AG09309 (cell line): ENCODE results near the gene ANKRD33B.

Experiments used
- DNase-seq: peaks from one replicate; pipeline ENCODE4 v3.0.0-alpha.2; 2010; ENCODE audit warnings: low read depth
- H3K4me3 ChIP-seq: 2 replicates; pipeline ENCODE4 v1.5.1; 2011; ENCODE audit warnings: mild to moderate bottlenecking, low read depth, low read length, moderate library complexity; ENCODE audit not compliant: control insufficient read depth
- TF ChIP-seq, protein P1 (sequence below): IDR thresholded peaks from 2 replicates; pipeline ENCODE4 v1.5.1; 2011; ENCODE audit warnings: mild to moderate bottlenecking, low read depth, low read length, inconsistent platforms; ENCODE audit not compliant: insufficient read depth, control insufficient read depth; ENCODE audit errors: missing control alignments

Gene ANKRD33B

DNA sequence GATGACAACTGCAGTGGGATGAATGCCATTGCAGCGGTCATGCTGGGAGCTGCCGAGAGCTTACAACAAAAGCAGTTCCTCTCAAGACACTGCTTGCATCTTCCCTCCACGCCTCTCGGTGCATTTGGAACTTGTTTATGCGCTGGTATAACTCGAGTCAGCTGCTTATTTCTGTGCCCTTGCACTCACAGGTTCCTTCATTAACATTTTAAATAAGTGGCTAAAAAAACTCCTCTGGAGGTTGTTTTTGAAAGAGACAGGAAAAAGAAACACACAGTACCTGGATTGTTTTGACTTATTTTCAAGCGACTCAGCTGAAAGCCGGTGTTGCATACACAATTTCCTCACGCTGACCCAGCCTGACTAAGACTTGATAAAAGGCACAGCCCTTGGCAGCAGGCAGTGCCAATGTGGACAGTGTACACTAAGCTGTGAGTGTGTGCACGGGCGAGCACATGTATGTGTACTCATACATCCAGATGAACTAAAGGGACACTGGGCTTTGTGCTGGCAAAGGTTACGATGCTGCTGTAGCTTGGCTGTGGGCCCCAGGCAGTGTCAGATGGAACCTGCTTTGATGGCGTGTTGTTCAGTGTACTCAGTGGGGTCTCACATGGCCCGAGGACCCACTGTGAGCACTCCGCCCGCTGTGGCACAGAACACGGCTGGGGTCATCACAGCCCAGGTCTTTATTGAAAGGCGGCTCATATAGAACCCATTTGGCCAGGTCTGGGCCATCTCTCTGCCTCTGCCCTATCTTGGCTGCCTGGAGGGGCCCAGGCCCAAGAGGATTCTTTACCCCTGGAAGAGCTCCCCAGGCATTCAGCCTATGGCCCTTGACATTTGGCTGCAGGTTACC is 92.3 kb downstream of the ANKRD33B start:
- TF ChIP-seq, protein P1, sequence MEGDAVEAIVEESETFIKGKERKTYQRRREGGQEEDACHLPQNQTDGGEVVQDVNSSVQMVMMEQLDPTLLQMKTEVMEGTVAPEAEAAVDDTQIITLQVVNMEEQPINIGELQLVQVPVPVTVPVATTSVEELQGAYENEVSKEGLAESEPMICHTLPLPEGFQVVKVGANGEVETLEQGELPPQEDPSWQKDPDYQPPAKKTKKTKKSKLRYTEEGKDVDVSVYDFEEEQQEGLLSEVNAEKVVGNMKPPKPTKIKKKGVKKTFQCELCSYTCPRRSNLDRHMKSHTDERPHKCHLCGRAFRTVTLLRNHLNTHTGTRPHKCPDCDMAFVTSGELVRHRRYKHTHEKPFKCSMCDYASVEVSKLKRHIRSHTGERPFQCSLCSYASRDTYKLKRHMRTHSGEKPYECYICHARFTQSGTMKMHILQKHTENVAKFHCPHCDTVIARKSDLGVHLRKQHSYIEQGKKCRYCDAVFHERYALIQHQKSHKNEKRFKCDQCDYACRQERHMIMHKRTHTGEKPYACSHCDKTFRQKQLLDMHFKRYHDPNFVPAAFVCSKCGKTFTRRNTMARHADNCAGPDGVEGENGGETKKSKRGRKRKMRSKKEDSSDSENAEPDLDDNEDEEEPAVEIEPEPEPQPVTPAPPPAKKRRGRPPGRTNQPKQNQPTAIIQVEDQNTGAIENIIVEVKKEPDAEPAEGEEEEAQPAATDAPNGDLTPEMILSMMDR = no peak
- no peak for DNase-seq

DNA sequence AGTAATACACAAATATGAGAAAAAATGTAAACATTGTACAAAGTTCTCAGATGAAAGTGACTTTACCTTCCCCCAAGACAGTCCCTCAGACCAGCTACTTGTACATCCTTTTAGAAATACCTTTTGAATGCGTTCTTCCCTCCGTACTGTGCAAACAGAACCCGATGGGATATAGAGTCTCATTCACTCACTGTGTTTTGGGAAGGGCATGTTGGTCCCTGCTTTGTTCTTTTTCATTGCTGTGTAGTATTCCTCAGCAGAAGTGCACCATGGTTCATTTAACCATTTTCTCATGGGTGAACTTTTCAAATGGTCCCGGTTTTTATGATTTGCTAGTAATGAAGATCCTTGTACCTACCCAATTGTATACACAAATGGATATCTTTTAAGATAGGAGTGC is 94.4 kb downstream of the ANKRD33B start:
- DNase-seq = no peak
- H3K4me3 ChIP-seq = no peak overlapping the region
- TF ChIP-seq, protein P1 = no peak

More for the DNA sequence above, 92.3 kb downstream of the ANKRD33B start:
- H3K4me3 ChIP-seq = no peak overlapping the region

DNA sequence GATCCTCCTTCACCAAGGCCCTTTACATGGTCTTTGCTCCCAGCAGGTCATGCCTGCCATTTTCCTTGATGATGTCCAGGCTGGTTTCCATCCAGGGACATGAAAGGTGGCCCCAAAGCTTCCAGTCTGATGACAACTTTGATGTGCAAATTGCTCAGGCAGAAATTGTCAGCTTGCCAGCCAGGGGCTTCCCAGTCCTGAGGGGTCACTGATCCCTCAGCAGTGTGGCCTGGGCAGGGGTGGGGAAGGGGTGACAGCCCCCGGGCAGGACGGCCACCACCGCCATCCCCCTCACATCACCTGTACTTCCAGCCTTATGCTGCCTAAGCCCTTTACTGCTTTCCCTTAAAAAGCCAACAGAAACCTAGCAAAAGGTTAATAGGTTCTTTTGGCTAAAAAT is 96.3 kb downstream of the ANKRD33B start:
- DNase-seq = no peak
- no peak overlapping the region for H3K4me3 ChIP-seq
- TF ChIP-seq, protein P1 = no peak

DNA sequence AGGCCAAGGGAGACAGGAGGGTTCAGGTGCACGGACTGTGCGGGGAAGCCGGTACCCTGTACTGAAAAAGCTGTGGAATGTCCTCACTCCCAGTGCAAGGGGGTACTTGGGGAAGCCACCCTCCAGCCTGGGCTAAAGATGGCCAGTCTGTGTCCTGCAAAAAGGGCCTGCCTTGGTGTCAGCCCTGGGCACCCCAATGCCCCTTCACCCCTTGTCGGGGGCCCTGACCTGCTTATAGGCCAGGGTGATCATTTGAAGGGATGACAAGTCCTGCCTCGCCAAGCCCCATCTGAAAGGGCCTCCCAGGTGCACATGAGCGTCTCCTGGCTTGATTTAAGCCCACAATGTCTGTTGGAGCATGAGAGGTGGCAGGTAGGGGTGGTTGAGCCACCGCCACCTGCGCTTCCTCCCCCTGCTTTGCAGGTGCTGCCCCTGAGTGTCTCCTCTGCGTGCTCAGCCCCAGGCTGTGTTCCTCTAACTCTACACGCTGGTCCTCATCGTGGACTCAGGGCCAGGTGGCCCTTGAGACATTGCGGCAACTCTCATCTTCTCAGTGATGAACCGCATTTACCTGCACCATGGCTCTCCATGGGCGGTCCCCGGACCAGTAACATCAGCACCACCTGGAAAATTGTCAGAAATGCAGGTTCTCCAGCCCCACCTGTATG is 97.0 kb downstream of the ANKRD33B start:
- H3K4me3 ChIP-seq = no peak overlapping the region
- DNase-seq = no peak
- TF ChIP-seq, protein P1 = no peak

DNA sequence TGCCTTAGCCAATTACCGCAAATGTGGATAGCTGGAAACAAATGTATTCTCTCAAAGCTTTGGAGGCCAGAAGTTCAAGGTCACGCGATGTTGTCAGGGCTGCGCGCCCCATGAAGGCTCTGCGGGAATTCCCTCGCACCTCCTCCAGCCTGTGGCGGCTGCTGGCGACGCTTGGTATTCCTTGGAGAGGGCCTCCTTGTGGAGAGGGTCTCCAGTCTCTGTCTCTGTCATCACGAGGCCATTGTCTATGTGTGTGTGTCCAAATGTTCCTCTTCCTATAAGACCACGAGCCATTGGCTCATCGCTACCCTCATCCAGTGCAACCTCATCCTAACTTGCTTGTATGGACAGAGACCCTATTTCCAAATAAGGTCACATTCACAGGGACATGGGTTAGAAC is 97.5 kb downstream of the ANKRD33B start:
- DNase-seq = no peak
- TF ChIP-seq, protein P1 = no peak
- H3K4me3 ChIP-seq = no peak overlapping the region

DNA sequence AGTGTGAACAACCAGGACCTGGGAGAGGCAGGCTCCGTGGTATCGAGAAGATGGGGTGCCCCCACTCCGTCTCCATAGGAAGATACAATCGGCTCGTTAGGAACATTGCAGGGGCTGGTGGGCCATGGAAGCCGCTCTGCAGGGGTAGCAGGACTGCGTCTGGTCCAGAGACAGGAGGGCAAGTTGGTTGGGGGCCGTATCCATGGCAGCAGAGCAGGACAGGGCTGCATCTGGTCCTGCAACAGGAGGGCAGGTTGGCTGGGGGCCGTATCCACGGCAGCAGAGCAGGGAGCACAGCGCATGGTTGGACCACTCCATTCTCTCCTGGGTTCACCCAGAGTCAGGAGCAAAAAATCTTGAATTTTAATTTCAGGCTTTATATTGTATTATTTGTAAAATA is 98.2 kb downstream of the ANKRD33B start:
- no peak for DNase-seq
- no peak overlapping the region for H3K4me3 ChIP-seq
- TF ChIP-seq, protein P1 = no peak
